Activated CD8-positive, alpha-beta memory T cell treated with anti-CD3 and anti-CD28 coated beads for 48 hours (primary cell): ENCODE measurements around the gene KIAA0232.

Experiments
- DNase-seq, 3 experiments: peaks; one replicate each; pipeline ENCODE4 v3.0.0-alpha.2; 2020; ENCODE audit warnings: low read depth in 2 of 3, low spot score in 2 of 3

The KIAA0232 gene

GRCh38 chr4:6847178-6847577, 64.7 kb downstream of the KIAA0232 start:
- no peak for DNase-seq

DNA sequence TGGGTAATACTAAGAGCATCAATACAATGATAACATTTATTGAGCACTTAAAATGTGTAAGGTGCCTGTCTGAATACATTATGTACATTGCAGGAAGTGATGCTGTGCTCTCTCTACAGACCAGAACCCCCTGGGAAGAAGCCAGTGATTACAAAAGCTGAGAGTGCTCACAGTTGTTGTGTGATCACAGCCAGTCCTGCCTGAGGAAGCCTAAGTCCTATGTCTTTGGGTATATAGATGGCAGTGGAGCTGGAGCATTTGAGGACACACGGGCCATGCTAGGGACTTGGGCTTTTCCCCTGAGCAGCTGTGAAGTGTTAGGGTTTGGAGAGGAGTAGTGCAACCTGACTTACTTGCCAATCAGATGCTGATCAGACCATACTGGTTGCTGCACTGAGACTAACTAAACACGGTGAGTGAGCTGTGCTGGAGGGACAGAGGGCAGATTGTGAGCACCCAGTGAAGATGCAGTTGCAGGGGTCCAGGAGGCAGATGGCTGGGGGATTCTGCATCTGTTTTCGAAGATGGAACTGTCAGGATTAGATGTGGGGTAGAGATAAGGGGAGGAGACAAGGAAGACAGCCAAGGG, 66.3 kb downstream of the KIAA0232 start:
- DNase-seq, result no peak

DNA sequence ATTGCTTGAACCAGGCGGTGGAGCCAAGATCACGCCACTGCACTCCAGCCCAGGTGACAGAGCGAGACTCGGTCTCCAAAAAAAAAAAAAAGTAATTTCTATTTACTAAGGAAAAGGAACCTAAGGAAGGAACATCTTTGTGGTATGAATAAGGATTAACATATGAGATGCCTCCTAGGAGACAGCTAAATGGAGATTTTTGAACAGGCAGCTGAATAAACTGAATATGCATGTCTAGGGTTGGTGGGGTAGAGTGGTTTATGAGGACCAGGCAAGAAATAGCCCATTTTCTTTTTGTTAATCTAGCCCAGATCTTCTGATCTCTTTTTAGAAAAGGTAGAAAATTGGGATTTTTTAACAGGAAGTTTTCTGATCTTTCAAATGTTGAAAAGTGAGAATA, 67.2 kb downstream of the KIAA0232 start:
- DNase-seq, result no peak

DNA sequence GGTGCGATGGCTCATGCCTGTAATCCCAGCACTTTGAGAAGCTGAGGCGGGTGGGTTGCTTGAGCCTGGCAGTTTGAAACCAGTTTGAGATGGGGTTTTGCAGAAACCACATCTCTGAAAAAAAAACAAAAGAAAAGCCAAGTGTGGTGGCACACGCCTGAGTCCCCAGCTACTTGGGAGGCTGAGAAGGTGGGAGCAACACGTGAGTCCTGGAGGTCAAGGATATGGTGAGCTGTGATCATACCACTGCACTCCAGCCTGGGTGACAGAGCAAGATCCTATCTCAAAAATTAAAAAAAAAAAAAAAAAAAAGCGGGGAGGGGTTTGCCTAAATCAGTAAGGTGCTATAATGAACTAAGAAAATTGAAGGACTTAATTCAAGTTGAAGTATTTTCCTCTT, 68.9 kb downstream of the KIAA0232 start:
- no peak for DNase-seq

DNA sequence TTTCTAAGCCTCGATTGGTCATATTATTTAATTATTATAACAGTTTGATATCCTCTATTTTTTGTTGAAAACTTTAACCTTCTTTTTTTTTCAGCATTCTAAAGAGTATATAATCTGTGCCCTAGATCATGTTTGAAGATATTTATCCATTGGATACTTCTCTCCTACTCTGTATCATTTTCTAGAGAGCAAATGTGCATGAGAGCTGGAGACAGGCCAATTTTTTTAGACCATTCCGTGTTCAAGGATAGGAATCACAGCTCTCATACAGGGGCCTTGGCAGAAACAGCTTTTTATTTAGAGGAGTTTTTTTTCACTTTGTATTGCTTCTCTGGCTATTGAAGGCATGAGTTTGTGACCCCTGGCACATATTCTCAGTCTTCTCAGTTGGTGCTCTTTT, 69.4 kb downstream of the KIAA0232 start:
- no peak for DNase-seq

- DNase-seq, result no peak
These were observed 70.1 kb downstream of the KIAA0232 start for GRCh38 chr4:6852582-6852981.

DNA sequence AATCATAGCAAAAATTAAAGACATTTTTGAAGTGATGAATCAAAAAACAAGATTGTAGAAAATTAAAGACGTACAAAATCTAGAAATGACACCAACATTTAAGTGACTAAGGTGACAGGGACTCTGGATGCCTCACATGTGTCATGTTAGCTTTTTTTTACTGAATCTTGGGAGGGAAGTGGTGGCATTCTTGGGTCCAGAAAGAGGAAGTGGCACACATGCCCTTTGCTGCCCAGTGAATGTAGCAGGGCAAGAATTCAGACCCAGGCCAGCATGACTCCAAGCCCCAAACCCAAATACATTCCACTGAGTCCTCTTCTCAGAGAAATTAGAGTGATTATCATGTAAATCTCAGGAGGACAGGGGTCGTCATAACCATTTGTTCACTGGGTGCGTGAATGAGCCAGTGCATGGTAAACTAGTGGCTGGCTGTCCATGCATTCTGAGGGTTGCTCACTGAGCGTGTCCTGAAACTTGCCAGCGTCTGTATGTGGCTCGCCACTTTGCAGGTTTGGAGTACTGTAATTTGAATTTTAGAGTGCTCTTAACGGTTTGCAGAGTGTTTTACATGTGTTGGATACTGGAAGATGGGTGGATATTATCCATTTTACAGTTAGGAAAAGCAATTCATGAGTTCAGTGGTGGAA, 71.7 kb downstream of the KIAA0232 start:
- DNase-seq, result no peak

DNA sequence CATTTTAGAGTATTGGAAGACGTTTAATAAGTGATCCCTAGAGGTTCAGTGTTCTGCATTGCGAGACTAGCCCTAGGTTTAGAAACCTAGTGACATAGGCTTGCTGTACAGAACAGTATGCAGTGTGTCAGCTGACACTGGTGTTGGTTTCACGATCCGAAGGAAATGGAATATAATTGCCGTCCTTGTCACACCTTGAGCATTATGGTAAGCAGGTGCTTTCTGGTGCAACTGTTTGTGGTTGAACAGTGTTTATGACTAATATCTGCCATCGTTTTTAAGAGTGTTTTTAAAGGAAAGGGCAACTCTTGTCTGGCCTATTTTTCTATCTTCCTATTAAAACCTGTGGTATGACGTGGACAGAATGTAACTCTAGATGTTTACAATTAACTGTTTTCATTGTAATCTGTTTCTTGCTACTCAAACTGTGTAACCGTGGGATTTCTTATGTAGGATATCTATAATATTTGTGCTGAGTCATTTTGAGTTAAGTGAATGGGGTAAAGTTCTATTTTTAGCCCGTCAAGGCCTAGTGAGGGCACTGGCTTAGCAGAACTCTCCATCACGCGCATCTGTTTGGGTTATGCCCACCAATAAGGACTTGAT, 73.3 kb downstream of the KIAA0232 start:
- no peak for DNase-seq

- no peak for DNase-seq
These were observed 73.9 kb downstream of the KIAA0232 start for GRCh38 chr4:6856391-6856790.

DNA sequence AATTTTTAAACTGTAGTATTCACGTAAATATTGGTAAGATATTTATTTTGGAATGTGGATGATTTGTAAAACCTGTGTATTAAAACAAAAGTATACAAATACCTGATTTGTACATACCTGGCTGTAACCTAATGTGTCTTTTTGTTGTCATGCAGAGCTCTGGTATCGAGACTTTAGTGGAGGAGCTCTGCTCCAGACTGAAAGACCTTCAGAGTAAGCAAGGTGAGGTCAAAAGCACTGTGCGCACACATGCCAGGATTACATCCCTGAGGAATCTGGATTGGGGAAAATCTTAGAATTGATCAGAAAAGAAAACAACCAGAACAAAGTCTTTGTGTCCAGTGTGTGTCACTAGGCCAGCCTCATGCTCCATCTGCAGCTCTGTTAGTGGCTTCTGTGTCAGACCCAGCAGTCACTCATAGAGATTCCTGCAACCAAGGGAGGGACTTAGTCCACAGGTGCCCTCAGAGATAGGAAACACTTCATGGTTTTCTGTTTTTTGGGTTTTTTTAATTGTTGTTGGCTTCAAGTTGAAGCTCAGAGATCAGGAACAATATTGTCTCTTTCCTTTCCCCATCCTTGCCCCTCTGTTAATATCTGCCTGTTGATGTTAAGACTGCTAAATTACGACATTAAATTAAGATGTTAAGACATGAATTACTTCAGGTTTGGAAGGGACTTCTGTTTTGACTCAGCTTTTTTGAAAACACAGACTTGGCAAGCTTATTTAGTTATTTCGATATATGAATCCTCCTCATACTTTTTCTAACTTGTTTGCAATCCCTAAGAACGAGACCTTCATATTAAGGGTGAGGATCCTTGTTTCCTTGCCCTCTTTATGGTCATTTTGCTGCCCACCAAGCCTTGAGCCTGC, 74.7 kb downstream of the KIAA0232 start:
- DNase-seq, result no peak

DNA sequence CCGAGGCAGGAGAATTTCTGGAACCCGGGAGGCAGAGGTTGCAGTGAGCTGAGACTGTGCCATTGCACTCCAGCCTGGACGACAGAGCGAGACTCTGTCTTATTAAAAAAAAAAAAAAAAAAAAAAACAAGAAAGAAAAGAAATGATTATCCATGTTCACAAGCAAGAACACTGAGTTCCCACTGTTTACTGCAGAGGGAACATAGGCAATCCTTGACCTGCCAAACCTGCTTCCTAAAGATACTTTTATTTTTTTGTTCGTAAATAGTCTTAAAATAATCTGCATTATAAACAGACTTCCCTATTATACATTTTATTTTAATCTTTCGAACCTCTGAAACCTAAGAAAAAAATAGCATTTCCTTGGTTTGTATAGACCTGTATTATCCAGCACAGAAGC, 76.5 kb downstream of the KIAA0232 start:
- no peak for DNase-seq

- DNase-seq, result no peak
These were observed 77.0 kb downstream of the KIAA0232 start for GRCh38 chr4:6859543-6859942.

DNA sequence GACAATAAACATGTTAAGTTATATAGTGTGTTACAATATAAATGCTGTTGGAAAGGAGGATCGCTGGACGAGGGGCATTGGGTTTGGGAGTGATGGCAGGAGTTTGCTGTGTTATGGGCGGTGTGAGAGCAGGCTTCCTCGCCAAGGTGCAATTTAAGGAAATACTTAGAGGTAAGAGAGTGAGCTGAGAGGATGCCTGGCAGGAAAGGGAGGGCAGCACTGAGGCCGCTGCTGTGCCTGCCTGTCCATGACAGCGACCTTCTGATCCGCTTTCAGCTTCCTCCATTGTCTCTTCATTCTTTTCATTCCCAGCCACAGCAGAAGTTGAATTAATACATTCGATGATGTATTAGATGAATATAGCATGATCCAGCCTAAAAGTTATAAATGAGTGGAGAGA, 85.9 kb downstream of the KIAA0232 start:
- DNase-seq, result no peak

DNA sequence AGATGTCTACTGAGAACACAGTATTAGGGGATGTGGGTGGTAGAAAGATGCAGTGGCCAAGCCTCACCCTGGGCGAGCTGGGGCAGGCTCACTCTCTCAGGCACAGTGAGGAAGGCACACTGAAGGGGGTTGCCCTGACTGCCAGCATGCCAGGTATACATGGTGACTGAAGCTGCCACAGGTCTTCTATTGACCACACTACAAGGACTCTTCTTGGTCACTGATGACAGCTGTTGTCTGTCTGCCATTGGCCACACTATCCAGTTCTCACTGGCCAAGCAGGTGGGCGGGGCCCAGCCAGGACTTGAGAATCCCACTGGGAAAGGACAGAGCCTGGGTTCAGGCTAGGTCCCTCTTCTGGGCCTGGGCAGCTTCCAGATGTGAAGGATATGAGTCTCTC, 87.4 kb downstream of the KIAA0232 start:
- DNase-seq, result no peak

DNA sequence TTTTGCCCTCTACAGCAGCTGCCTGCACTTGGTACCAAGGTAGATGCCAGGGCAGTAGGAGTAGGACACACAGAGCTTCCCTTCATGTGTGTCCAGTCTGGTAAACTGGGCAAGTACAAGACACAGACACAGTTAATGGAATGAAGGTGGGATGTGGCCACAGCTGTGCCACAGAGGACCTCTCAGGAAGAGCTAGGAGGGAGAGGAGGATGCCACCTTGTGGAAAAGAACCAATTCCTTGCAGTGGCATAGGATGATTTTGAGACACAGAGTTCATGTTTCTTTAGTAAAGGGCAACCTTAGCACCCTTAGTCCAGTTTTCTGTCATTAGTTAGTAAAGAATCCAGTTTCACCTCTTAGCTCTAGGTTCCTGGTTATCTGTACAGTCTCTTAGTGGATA, 90.8 kb downstream of the KIAA0232 start:
- DNase-seq, result no peak

GRCh38 chr4:6873792-6874461, 91.4 kb downstream of the KIAA0232 start:
- DNase-seq, result peak; percentile 29 to 60 (median 58)

DNA sequence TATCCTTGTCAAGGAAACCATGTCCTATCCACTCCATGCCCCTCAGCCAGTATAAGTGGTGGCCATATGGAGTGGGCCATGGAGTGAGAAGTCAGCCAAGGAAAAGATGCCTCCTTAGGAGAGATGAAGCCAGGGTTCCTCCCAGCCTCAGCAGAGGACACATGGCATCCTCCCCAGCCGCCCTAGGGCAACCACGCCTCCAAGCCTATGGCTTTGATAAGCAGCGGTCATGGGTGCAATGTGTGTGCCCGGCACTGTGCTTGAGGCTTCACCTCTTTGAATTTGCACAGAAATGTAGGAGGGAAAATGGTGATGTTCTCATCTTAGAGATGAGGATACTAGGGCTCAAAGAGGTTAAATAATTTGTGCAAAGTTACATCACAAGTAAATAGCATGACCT, 92.5 kb downstream of the KIAA0232 start:
- no peak for DNase-seq

DNA sequence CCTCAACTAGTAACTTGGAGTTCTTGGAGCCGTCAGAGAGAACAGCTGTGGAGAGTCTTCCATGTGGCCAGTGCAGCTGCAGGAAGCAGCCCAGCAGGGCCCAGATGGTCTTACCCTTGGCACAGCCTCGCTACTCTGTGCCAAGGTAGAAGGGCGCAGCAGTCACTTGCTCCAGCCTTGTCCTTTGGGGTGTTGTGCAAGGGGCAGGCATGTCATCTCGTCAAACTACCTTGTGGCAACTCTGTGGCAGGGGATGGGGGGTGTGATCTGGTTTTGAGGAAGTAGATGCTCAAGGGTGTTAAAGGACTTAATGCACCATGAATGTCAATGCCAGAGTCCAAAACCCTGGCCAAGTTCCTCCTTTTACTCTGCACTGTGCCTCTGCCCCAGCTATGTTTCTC, 92.9 kb downstream of the KIAA0232 start:
- no peak for DNase-seq

- no peak for DNase-seq
These were observed 93.9 kb downstream of the KIAA0232 start for GRCh38 chr4:6876440-6876839.

DNA sequence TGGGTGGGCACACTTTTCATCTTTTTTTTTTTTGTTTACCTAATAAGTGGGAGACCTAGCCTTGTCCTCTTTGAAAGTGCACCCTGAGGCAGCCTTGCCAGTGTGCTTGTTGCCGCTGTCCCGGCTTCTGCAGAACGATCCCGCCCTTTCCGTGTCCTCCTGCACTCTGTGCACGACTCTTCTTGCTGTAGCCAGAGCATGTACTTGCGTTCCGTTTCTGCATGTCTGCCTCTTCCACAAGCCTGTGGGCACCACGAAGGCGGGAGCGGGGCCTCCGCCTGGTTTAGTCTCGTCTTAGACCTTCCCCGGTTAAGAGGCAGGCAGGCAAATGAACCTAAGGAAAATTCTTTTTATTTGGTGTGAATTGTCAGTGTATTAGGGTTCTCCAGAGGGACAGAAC, 94.5 kb downstream of the KIAA0232 start:
- DNase-seq, result no peak

- DNase-seq, result no peak
These were observed 96.0 kb downstream of the KIAA0232 start for GRCh38 chr4:6878451-6879059.
